Fibroblast of villous mesenchyme (primary cell): Measurements from ENCODE around the gene TINAG. TPM values are rescaled to one million over a fixed set of nuclear protein-coding genes. Genes with fewer than 3 reads are reported as not detected.

ENCODE experiments used
- DNase-seq: peaks from one replicate; pipeline ENCODE4 v3.0.0-alpha.2; 2010; ENCODE audit warnings: low read depth
- H3K4me3 ChIP-seq: 2 replicates; pipeline ENCODE4 v1.5.1; 2011; ENCODE audit warnings: low read depth, mild to moderate bottlenecking, low read length
- CTCF ChIP-seq: IDR thresholded peaks from 2 replicates; pipeline ENCODE4 v1.5.1; 2012; ENCODE audit warnings: low read depth, mild to moderate bottlenecking, low read length; ENCODE audit not compliant: insufficient read depth
- total RNA-seq: library from RNA; depleted of rRNA; stranded (reverse); fragments of >200 nt; gene quantifications from 2 replicates; pipeline ENCODE4 v1.2.3, GENCODE V29; 2012

Gene TINAG
- total RNA-seq, 1 donor: not detected

- no peak for TF ChIP-seq CTCF
- DNase-seq: peak; percentile 17
- H3K4me3 ChIP-seq: no peak overlapping the region
Measured at GRCh38 chr6:54286141-54286540, 22.1 kb upstream of the TINAG start.

- H3K4me3 ChIP-seq: no peak overlapping the region
- no peak for DNase-seq
- no peak for TF ChIP-seq CTCF
Measured at GRCh38 chr6:54288474-54288873, 19.8 kb upstream of the TINAG start.

- no peak for TF ChIP-seq CTCF
- DNase-seq: no peak
- no peak overlapping the region for H3K4me3 ChIP-seq
Measured at GRCh38 chr6:54289426-54289825, 18.8 kb upstream of the TINAG start.

- TF ChIP-seq CTCF: no peak
- DNase-seq: peak; percentile 55
- no peak overlapping the region for H3K4me3 ChIP-seq
Measured at GRCh38 chr6:54291146-54291545, 17.1 kb upstream of the TINAG start.

GRCh38 chr6:54291738-54292137 lies 16.5 kb upstream of the TINAG start:
- TF ChIP-seq CTCF: no peak
- H3K4me3 ChIP-seq: no peak overlapping the region
- DNase-seq: peak; percentile 67

GRCh38 chr6:54294965-54295532 lies 13.2 kb upstream of the TINAG start:
- DNase-seq: no peak
- no peak overlapping the region for H3K4me3 ChIP-seq
- TF ChIP-seq CTCF: no peak
